Measurements from ENCODE around the gene HEPN1.

DNA sequence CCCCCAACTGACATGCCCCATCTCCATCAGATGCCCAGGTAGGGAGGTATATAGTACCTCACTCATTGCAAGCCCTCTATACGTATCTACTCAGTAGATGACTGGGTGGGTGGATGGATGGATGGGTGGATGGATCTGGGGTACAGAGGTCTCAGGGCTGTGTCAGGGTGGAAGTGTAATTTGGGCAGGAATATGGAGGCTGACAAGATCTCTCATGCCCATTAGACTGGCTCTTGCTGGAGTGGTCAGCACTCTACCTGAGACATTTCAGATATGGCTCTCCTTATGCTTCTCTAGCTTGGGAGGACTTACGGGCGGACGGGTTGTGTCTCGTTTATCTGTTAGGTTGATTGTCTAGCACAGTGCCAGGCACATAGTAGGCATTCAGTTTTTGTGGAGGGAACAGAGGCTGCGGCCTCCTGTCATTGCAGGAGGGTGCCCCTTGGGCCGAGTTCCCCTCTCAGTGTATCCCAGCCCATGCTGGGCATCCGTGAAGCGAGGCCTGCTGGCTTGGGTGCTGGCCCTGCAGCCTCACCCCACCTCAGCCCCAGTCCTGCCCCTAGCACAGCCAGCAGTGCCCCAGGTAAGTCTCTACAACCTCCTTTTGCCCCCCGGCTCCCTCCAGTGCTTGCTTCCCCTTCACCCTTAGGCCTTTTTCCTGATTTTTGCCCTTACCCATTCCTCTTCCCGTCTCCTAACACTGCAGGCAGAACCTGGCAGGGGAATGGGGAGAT, 40.1 kb upstream of the HEPN1 start:
- TF ChIP-seq, protein P1, sequence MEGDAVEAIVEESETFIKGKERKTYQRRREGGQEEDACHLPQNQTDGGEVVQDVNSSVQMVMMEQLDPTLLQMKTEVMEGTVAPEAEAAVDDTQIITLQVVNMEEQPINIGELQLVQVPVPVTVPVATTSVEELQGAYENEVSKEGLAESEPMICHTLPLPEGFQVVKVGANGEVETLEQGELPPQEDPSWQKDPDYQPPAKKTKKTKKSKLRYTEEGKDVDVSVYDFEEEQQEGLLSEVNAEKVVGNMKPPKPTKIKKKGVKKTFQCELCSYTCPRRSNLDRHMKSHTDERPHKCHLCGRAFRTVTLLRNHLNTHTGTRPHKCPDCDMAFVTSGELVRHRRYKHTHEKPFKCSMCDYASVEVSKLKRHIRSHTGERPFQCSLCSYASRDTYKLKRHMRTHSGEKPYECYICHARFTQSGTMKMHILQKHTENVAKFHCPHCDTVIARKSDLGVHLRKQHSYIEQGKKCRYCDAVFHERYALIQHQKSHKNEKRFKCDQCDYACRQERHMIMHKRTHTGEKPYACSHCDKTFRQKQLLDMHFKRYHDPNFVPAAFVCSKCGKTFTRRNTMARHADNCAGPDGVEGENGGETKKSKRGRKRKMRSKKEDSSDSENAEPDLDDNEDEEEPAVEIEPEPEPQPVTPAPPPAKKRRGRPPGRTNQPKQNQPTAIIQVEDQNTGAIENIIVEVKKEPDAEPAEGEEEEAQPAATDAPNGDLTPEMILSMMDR (IDR thresholded peaks at IDR 0.05; ENCODE audit: poor library complexity, severe bottlenecking), result no peak
- TF ChIP-seq TAF1 (IDR thresholded peaks at IDR 0.05; ENCODE audit: low read depth) (no peak), POLR2AphosphoS5 (IDR thresholded peaks at IDR 0.05) (no peak), RAD21 (conservative IDR thresholded peaks at IDR 0.05) (no peak)
- TF ChIP-seq, protein P2, sequence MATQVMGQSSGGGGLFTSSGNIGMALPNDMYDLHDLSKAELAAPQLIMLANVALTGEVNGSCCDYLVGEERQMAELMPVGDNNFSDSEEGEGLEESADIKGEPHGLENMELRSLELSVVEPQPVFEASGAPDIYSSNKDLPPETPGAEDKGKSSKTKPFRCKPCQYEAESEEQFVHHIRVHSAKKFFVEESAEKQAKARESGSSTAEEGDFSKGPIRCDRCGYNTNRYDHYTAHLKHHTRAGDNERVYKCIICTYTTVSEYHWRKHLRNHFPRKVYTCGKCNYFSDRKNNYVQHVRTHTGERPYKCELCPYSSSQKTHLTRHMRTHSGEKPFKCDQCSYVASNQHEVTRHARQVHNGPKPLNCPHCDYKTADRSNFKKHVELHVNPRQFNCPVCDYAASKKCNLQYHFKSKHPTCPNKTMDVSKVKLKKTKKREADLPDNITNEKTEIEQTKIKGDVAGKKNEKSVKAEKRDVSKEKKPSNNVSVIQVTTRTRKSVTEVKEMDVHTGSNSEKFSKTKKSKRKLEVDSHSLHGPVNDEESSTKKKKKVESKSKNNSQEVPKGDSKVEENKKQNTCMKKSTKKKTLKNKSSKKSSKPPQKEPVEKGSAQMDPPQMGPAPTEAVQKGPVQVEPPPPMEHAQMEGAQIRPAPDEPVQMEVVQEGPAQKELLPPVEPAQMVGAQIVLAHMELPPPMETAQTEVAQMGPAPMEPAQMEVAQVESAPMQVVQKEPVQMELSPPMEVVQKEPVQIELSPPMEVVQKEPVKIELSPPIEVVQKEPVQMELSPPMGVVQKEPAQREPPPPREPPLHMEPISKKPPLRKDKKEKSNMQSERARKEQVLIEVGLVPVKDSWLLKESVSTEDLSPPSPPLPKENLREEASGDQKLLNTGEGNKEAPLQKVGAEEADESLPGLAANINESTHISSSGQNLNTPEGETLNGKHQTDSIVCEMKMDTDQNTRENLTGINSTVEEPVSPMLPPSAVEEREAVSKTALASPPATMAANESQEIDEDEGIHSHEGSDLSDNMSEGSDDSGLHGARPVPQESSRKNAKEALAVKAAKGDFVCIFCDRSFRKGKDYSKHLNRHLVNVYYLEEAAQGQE (IDR thresholded peaks at IDR 0.05; ENCODE audit: borderline replicate concordance), result no peak
